GM11168 (cell line): Measurements from ENCODE around the gene CPXM1.
"Not testable (repeated sequence)": the region's sequence is repeated elsewhere in the genome, so short reads cannot be mapped to it uniquely, and the experiment has no call there.

Experiments used
- in situ Hi-C: fragments of 300-500 bp; cut with MboI; formaldehyde crosslinking; loops from one replicate; pipeline ENCODE4 v1.12.0; 2022; ENCODE audit warnings: low sequenced_read_pairs; ENCODE audit not compliant: unreplicated experiment

The CPXM1 gene

GRCh38 chr20:2825761-2826160, 25.3 kb upstream of the CPXM1 start:
- in situ Hi-C loops: no loop called here

GRCh38 chr20:2822073-2822472, 21.6 kb upstream of the CPXM1 start:
- in situ Hi-C loops: no loop called here

- in situ Hi-C loops: no loop called here
Observed at GRCh38 chr20:2820896-2821869, 20.8 kb upstream of the CPXM1 start.

- in situ Hi-C loops: no loop called here
Observed at GRCh38 chr20:2820084-2820895, 19.9 kb upstream of the CPXM1 start.

GRCh38 chr20:2817891-2818595, 17.6 kb upstream of the CPXM1 start:
- in situ Hi-C loops: no loop called here

GRCh38 chr20:2817341-2817726, 16.9 kb upstream of the CPXM1 start:
- in situ Hi-C loops: no loop called here

- in situ Hi-C loops: no loop called here
Observed at GRCh38 chr20:2816583-2817340, 16.3 kb upstream of the CPXM1 start.

GRCh38 chr20:2816030-2816582, 15.7 kb upstream of the CPXM1 start, which contains the start of gene TMEM239:
Gene TMEM239, plus strand, starts transcription at chr20:2816364. Its CDS starts 191 bp downstream, at chr20:2816555.
- in situ Hi-C loops: no loop called here

GRCh38 chr20:2815242-2815900, 14.9 kb upstream of the CPXM1 start:
- in situ Hi-C loops: no loop called here

GRCh38 chr20:2814587-2815051, 14.2 kb upstream of the CPXM1 start, which contains the start of gene C20orf141:
Gene C20orf141, plus strand, starts transcription at chr20:2814987. Its CDS starts 198 bp downstream, at chr20:2815185.
- in situ Hi-C loops: no loop called here

GRCh38 chr20:2814076-2814475, 13.6 kb upstream of the CPXM1 start:
- in situ Hi-C loops: no loop called here

GRCh38 chr20:2812189-2812588, 11.8 kb upstream of the CPXM1 start:
- in situ Hi-C loops: no loop called here

- in situ Hi-C loops: no loop called here
Observed at GRCh38 chr20:2809690-2810089, 9.3 kb upstream of the CPXM1 start.

- in situ Hi-C loops: not testable (repeated sequence)
Observed at GRCh38 chr20:2807929-2808328, 7.5 kb upstream of the CPXM1 start.

- in situ Hi-C loops: no loop called here
Observed at GRCh38 chr20:2807019-2807418, 6.6 kb upstream of the CPXM1 start.

- in situ Hi-C loops: no loop called here
Observed at GRCh38 chr20:2806351-2806701, 5.9 kb upstream of the CPXM1 start.

GRCh38 chr20:2805689-2806350, 5.4 kb upstream of the CPXM1 start:
- in situ Hi-C loops: no loop called here
